ENCODE measurements around the gene XCL2.
"Not testable (repeated sequence)": the region's sequence is repeated elsewhere in the genome, so short reads cannot be mapped to it uniquely, and the experiment has no call there.

XCL2 gene

GRCh38 chr1:168543840-168544498, at the start of gene XCL2:
TSS of gene XCL2 (minus strand) at chr1:168543997. CDS start at chr1:168543964, 33 bp downstream.
- DNase-seq (ENCODE audit: low read depth) = not testable (repeated sequence)

- no peak for DNase-seq (ENCODE audit: low read depth)
Observed at GRCh38 chr1:168591641-168592250, 47.9 kb upstream of the XCL2 start.

- DNase-seq (ENCODE audit: low read depth) = no peak
Observed at GRCh38 chr1:168591066-168591465, 47.3 kb upstream of the XCL2 start.

- no peak for DNase-seq (ENCODE audit: low read depth)
Observed at GRCh38 chr1:168589167-168589566, 45.4 kb upstream of the XCL2 start.

- no peak for DNase-seq (ENCODE audit: low read depth)
Observed at GRCh38 chr1:168585937-168586336, 42.1 kb upstream of the XCL2 start.

GRCh38 chr1:168585191-168585590, 41.4 kb upstream of the XCL2 start:
- DNase-seq (ENCODE audit: low read depth) = no peak

GRCh38 chr1:168583571-168583970, 39.8 kb upstream of the XCL2 start:
- no peak for DNase-seq (ENCODE audit: low read depth)

GRCh38 chr1:168582688-168583336, 39.0 kb upstream of the XCL2 start:
- DNase-seq (ENCODE audit: low read depth) = no peak

GRCh38 chr1:168581817-168582572, 38.2 kb upstream of the XCL2 start:
- DNase-seq (ENCODE audit: low read depth) = no peak

GRCh38 chr1:168580991-168581390, 37.2 kb upstream of the XCL2 start:
- DNase-seq (ENCODE audit: low read depth) = not testable (repeated sequence)

GRCh38 chr1:168580290-168580689, 36.5 kb upstream of the XCL2 start:
- not testable (repeated sequence) for DNase-seq (ENCODE audit: low read depth)

GRCh38 chr1:168578531-168579185, 34.9 kb upstream of the XCL2 start:
- not testable (repeated sequence) for DNase-seq (ENCODE audit: low read depth)

GRCh38 chr1:168576245-168576688, 32.5 kb upstream of the XCL2 start, which contains the start of gene XCL1:
TSS of gene XCL1 (plus strand) at chr1:168576605. CDS start at chr1:168576638, 33 bp downstream.
- not testable (repeated sequence) for DNase-seq (ENCODE audit: low read depth)

- DNase-seq (ENCODE audit: low read depth) = not testable (repeated sequence)
Observed at GRCh38 chr1:168574234-168574633, 30.4 kb upstream of the XCL2 start.

GRCh38 chr1:168572633-168573032, 28.8 kb upstream of the XCL2 start:
- DNase-seq (ENCODE audit: low read depth) = no peak

- no peak for DNase-seq (ENCODE audit: low read depth)
Observed at GRCh38 chr1:168570652-168571051, 26.9 kb upstream of the XCL2 start.

- no peak for DNase-seq (ENCODE audit: low read depth)
Observed at GRCh38 chr1:168568346-168568745, 24.5 kb upstream of the XCL2 start.

- no peak for DNase-seq (ENCODE audit: low read depth)
Observed at GRCh38 chr1:168567568-168567967, 23.8 kb upstream of the XCL2 start.

GRCh38 chr1:168567007-168567406, 23.2 kb upstream of the XCL2 start:
- no peak for DNase-seq (ENCODE audit: low read depth)

- no peak for DNase-seq (ENCODE audit: low read depth)
Observed at GRCh38 chr1:168565825-168566224, 22.0 kb upstream of the XCL2 start.

- DNase-seq (ENCODE audit: low read depth) = no peak
Observed at GRCh38 chr1:168561989-168562388, 18.2 kb upstream of the XCL2 start.

- DNase-seq (ENCODE audit: low read depth) = no peak
Observed at GRCh38 chr1:168560370-168560769, 16.6 kb upstream of the XCL2 start.
